Kidney (tissue), 14 donors: ENCODE data around the gene PIH1D1. TPM values are rescaled to one million over a fixed set of nuclear protein-coding genes. Genes with fewer than 3 reads are reported as not detected.

Experiments
- DNase-seq, 5 donors: peaks; one replicate each; pipeline ENCODE4 v3.0.0-alpha.2; 2013 to 2020
- FAIRE-seq: peaks from 2 replicates; lab custom pipeline; 2012; peaks lifted over from hg19 to GRCh38; lab: Jason Lieb, UNC
- H3K27ac ChIP-seq, 2 donors: one replicate each; pipeline ENCODE4 v1.7.0; 2013; ENCODE audit warnings: low read depth in 2 of 2, low read length in 2 of 2, inconsistent platforms in 1 of 2
- H3K27me3 ChIP-seq: one replicate; pipeline ENCODE4 v1.7.1; 2013; ENCODE audit warnings: low read length, inconsistent platforms; ENCODE audit not compliant: control insufficient read depth, insufficient read depth
- H3K36me3 ChIP-seq, 3 donors: one replicate each; pipeline versions ENCODE4 v1.7.0 to v1.7.1; 2013; ENCODE audit warnings: low read length in 3 of 3, control low read depth in 1 of 3, inconsistent platforms in 1 of 3; ENCODE audit not compliant: insufficient read depth in 3 of 3, control insufficient read depth in 2 of 3
- H3K4me1 ChIP-seq, 3 donors: one replicate each; pipeline versions ENCODE4 v1.7.0 to v1.7.1; 2013; ENCODE audit warnings: low read length in 3 of 3, inconsistent platforms in 1 of 3, low read depth in 1 of 3; ENCODE audit not compliant: control insufficient read depth in 2 of 3, insufficient read depth in 2 of 3
- H3K4me3 ChIP-seq, 3 donors: one replicate each; pipeline versions ENCODE4 v1.7.0 to v1.8.1; 2013; ENCODE audit warnings: low read length in 3 of 3, control low read depth in 1 of 3, inconsistent platforms in 1 of 3
- H3K9ac ChIP-seq, 3 donors: one replicate each; pipeline versions ENCODE4 v1.7.0 to v1.7.1; 2013; ENCODE audit warnings: low read length in 3 of 3, control low read depth in 1 of 3, inconsistent platforms in 1 of 3
- H3K9me3 ChIP-seq, 3 donors: one replicate each; pipeline versions ENCODE4 v1.7.0 to v1.7.1; 2013; ENCODE audit warnings: low read length in 3 of 3, control low read depth in 1 of 3, inconsistent platforms in 1 of 3; ENCODE audit not compliant: control insufficient read depth in 2 of 3, insufficient read depth in 1 of 3
- intact Hi-C: fragments of 100-400 bp; cut with DNase I; formaldehyde crosslinking; loops from one replicate; pipeline ENCODE4 v1.11.1; 2022
- polyA plus RNA-seq: library from polyadenylated mRNA; stranded (reverse); fragments of 350-450 nt; fragmentation: Illumina TruSeq; extraction: RNeasy Lipid Tissue Mini Kit (QIAGEN cat#74804); gene quantifications from one replicate; pipeline ENCODE4 v1.2.3, GENCODE V29; 2014; ENCODE audit warnings: low read depth, low replicate concordance; ENCODE audit not compliant: insufficient read depth
- total RNA-seq: library from RNA; stranded (reverse); fragmentation: NEBNext Ultra II Directional; extraction: Animal tissue kit (Norgen Biotek cat#: 25700); gene quantifications from one replicate; pipeline ENCODE4 v1.2.1, GENCODE V29; 2021
- TF ChIP-seq, protein P1 (sequence below): IDR thresholded peaks from 3 replicates; pipeline ENCODE4 v1.5.1; 2012; ENCODE audit warnings: mild to moderate bottlenecking, moderate library complexity, borderline replicate concordance; ENCODE audit not compliant: insufficient read depth; ENCODE audit errors: extremely low read depth
- donor health status: control.
- donor health status: control.
- donor health status: control.
- donor health status: control.
- donor health status: control.
- donor health status: DM: yes; HTN: yes; CAD: no.
- donor health status: Normal renal cell carcinoma (clear cell type).

The PIH1D1 gene
- total and polyA plus RNA-seq, 2 donors from 2014 or later, result 74.0 to 97.2 TPM

DNA sequence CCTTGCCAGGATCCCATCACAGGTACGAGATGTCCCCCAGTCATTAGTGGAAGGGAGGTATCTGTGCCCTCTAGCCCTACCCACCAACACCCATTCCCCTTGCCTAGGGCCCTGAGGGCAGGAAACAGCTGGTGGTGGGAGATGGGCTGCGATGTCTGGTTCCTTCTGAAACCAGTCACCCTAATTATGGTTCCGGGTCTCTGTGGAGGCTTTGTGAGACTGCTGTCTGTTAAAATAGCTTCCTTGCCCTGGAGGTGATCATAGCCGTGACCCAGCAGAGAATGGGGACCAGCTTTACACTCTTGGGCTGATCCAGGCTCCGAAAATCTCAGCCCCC is 6.9 kb upstream of the PIH1D1 start:
- H3K9ac ChIP-seq, result peak overlapping the region in 1 of 3 donors; percentile 16
- TF ChIP-seq, protein P1, sequence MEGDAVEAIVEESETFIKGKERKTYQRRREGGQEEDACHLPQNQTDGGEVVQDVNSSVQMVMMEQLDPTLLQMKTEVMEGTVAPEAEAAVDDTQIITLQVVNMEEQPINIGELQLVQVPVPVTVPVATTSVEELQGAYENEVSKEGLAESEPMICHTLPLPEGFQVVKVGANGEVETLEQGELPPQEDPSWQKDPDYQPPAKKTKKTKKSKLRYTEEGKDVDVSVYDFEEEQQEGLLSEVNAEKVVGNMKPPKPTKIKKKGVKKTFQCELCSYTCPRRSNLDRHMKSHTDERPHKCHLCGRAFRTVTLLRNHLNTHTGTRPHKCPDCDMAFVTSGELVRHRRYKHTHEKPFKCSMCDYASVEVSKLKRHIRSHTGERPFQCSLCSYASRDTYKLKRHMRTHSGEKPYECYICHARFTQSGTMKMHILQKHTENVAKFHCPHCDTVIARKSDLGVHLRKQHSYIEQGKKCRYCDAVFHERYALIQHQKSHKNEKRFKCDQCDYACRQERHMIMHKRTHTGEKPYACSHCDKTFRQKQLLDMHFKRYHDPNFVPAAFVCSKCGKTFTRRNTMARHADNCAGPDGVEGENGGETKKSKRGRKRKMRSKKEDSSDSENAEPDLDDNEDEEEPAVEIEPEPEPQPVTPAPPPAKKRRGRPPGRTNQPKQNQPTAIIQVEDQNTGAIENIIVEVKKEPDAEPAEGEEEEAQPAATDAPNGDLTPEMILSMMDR, result no peak
- no peaks in the 10 kb centered on the region for H3K27me3 ChIP-seq
- DNase-seq (no peak), FAIRE-seq (no peak)
- no peak overlapping the region for H3K4me3 ChIP-seq
- intact Hi-C loops, result no loop called here
- H3K9me3 ChIP-seq, result no peaks in the 10 kb centered on the region
- no peaks in the 10 kb centered on the region for H3K36me3 ChIP-seq
- H3K4me1 ChIP-seq, result peaks cover 0 to 2% (median 0%) of the 10 kb centered on the region in 3 donors
- peak overlapping the region; percentile 51 to 81 for H3K27ac ChIP-seq

DNA sequence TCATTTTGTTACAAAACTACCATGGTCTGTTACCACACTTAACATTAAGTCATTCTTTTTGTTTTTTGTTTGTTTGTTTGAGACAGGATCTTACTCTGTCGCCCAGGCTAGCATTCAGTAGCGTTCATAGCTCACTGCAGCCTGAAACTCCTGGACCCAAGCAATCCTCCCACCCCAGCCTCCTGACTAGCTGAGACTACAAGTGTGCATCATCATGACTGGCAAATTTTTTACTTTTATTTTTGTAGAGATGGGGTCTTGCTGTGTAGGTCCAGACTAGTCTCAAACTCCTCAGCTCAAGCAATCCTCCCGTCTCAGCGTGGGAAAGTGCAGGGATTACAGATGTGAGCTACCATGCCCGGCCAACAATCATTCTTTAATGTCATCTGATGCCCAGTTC is 4.7 kb upstream of the PIH1D1 start:
- peak overlapping the region in 1 of 2 donors; percentile 53 for H3K27ac ChIP-seq
- H3K27me3 ChIP-seq, result no peaks in the 10 kb centered on the region
- TF ChIP-seq, protein P1, result no peak
- peaks cover 0 to 3% (median 3%) of the 10 kb centered on the region in 3 donors for H3K4me1 ChIP-seq
- intact Hi-C loops, result no loop called here
- H3K9me3 ChIP-seq, result no peaks in the 10 kb centered on the region
- DNase-seq, result no peak
- no peak overlapping the region for H3K4me3 ChIP-seq
- H3K9ac ChIP-seq, result no peak overlapping the region
- H3K36me3 ChIP-seq, result no peaks in the 10 kb centered on the region
- FAIRE-seq, result no peak

GRCh38 chr19:49455773-49456172 is 4.2 kb upstream of the PIH1D1 start:
- TF ChIP-seq, protein P1, result no peak
- Histone ChIP-seq H3K27me3 (no peaks in the 10 kb centered on the region), H3K27ac (no peak overlapping the region), H3K4me3 (no peak overlapping the region), H3K36me3 (no peaks in the 10 kb centered on the region), H3K9me3 (no peaks in the 10 kb centered on the region), H3K9ac (no peak overlapping the region), H3K4me1 (peaks cover 0 to 3% (median 3%) of the 10 kb centered on the region in 3 donors)
- intact Hi-C loops, result no loop called here
- FAIRE-seq, result no peak
- peak in 2 of 5 donors; percentile 80 to 92 for DNase-seq

- peaks cover 0 to 2% (median 0%) of the 10 kb centered on the region in 3 donors for H3K36me3 ChIP-seq
- FAIRE-seq (no peak), DNase-seq (no peak)
- peak overlapping the region; percentile 89 to 98 (median 97) for H3K4me3 ChIP-seq
- no peaks in the 10 kb centered on the region for H3K27me3 ChIP-seq
- TF ChIP-seq, protein P1, result no peak
- H3K9me3 ChIP-seq, result no peaks in the 10 kb centered on the region
- intact Hi-C loops, result no loop called here
- H3K27ac ChIP-seq, result peak overlapping the region; percentile 92 to 97
- H3K9ac ChIP-seq, result peak overlapping the region; percentile 74 to 98 (median 98)
- H3K4me1 ChIP-seq, result peaks cover 0 to 7% (median 3%) of the 10 kb centered on the region in 3 donors
Measured at GRCh38 chr19:49453757-49454240, 2.2 kb upstream of the PIH1D1 start.
